Retina (tissue), 1 donor: ENCODE data around the gene PITPNC1.
"Not testable (repeated sequence)": the region's sequence is repeated elsewhere in the genome, so short reads cannot be mapped to it uniquely, and the experiment has no call there.

Experiments
- DNase-seq: peaks from one replicate; pipeline ENCODE4 v3.0.0-alpha.2; 2016

Gene PITPNC1

DNA sequence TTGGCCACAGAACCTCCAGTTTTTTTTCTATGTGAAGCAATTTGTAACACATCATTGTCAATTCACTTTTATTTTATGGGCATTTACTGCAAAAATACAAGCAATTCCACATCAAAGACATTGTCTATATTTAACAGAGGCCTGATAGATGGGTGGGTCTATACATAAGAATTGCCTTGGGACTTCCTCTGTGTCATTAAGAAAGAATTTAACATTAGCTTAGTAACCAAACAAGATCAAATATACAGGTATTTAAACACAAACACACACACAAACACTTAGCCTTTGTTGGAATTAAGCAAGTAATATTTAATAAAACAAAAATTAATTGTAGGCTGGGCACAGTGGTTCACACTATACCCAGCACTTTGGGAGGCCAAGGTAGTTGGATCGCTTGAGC lies 4.3 kb upstream of the PITPNC1 start:
- no peak for DNase-seq

DNA sequence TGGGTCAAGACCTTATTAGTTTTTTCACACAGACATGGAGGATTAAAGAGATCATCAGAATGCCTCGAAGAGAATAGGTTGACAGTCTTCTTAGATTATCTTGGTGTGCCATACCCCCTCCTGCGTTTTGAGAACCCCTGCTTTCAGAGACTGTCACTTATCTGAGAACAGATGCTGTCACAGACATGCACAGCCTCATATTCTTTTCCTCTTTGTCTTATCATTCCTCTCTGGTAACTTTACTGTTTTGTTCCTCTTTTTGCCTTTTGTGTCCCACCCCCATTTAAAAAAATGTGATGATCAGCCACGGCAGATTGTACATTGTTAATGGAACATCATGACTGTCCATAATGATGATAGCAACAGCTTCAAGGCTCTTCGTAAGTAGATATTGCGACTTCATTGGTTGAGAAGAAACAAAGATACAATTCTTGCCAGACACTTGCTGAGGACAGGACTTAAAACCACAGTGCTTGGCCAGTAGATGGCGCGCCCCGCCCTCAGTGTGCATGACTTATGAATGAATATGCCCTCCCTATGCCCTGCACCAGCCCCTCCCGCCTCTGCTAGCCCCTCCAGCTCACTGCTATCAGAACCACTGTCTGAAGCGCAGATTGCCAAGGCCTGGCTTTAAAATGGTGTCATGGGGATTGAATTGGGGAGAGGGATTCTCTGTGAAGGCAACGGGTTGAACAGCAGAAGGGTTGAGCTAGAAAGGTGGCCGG lies 2.6 kb upstream of the PITPNC1 start:
- DNase-seq = peak; percentile 81

DNA sequence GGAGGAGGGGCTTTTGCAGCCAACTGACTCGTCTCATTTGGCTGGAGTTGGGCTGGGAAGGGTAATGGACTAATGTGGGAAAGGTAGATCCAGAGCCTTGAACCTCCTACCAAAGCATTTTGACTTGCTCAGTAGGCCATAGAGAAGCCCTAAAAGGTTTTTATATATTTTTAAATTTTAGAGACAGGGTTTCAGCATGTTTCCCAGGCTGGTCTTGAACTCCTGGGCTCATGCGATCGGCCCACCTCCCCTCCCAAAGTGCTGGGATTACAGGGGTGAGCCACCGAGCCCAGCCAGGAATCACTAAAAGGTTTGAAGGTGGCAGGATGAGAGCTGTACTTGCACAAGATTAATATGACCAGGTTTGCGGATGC lies 2.0 kb upstream of the PITPNC1 start:
- no peak for DNase-seq

DNA sequence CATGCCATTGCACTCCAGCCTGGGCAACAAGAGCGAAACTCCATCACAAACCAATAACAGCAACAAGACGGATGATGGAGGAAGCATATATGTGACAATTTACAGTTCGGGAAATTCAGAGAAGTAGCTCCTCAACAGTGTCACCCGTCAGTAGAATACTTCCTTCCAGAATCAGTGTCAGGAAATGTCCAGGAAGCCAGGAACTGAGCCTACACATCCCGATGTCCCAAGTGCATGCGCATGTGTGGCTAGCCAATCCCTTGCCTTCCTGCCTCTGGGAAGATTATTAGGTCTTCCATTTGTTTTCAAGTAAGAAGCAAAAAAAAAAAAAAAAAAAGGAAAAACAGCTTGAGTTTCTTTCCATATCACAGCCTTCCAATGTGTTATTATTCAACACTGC lies 1.4 kb upstream of the PITPNC1 start:
- no peak for DNase-seq

DNA sequence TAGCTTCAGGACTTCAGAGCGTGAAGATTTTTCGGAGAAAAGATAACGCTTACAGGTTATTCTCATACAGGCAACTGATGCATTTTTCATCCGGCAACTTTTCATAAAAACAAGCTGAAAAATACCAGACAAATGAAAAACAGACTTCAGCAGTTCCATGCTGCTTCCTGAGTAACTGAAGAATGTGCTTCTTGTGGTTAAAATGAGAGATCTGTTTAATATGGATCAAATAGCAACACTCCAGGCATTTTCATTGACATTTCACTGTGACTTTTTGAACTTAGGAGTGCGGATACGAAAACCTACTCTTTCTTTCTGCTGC lies 705 bp upstream of the PITPNC1 start:
- no peak for DNase-seq

DNA sequence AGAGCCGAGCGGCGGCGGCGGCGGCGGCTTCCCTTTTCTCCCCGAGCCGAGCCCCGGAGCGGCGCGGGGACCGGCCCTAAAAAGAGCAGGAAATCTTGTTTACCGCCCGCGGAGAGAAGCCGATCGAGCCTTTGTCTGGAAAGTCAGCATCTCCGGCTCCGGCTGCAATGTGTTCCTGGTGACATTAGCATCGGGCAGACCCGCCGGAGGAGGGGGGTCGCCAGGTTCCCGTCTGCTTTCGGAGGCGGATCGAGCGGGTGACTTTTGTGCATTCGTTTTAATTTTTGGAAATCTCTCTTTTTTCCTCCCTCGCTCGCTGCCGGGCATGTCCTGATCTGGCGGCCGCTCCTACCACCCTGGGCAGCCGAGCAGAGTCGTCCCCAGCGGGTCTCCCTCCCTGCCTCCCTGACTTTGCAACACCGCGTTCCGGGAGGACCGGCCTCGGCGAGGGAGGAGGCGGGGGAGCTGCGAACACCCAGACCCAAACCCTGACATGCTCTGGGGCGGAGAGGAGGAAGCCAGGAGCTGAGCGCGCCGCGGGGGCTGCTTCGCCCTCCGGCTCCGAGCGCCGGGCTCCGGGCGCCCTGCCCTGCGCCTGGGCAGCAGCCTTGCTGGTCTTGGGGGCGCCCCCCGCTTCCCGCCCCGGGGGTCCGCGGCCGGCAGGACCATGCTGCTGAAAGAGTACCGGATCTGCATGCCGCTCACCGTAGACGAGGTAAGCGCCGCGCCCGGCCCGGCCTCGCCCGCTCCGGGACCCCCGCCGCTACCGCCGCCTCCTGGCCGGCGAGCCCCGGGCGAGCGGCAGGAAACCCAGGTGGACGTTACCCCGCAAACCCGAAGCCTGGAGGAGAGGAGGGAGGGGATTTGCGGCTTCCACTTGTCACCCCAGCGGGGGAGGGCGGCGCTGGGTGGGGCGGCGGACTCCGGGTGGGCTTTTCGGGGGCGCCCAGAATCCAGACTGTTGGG lies 690 bp downstream of the PITPNC1 start:
- peak; percentile 88 for DNase-seq

DNA sequence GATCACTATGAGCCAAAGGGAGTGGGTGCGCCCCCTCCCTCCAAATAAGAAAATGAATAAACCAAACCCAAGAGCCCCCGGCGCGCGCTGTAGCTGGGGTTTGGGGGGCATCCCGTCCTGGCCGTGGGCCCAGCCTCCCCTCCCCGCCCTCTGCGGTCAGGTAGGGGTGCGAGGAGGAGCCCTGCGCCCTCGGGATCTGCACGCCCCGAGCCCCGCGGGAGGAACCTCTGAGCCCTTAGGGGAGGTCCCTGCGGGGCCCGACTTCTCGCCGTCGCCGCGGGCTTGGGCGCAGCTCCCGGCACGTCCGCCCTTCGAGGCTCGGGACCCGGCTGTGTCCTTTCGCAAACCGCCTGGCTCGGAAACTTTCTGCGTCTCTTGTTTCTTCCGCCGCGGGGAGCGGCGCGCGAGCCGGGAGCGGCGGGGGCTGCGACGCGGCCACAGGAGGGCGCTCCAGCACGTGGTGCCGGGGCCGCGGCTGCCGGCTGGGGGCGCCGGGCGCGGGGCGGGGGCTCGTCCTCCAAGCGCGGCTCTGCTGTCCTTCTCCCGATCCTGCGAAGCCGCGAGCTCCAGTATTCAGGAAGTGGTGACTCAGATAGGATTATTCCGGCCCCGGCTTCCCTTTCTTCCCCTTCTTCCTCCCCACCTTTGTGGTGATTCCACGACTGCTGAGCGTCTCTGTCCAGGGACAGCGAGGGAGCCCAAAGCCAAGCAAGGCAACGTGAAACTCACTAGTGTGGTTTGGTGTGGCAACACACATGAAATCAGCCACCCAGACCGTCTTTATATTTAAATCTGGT lies 1.6 kb downstream of the PITPNC1 start:
- peak; percentile 90 for DNase-seq

DNA sequence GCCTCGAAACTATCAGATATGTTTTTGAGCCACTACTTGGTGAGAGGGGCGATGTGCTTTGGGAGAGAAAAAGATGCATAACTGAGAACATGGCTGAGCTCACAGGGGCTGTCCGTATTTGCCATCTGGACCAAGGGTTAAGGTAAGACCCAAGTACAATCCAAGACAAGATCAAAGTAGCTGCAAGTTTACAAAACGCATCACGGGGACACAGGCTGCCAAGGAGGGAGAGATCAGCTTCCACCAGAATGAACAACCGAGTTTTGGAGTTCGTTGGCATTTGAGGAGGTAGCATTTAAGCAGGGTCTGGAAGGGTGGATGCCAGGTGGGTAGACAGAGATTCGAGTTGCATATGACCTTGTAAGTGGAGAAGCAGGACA lies 2.2 kb downstream of the PITPNC1 start:
- DNase-seq = no peak

DNA sequence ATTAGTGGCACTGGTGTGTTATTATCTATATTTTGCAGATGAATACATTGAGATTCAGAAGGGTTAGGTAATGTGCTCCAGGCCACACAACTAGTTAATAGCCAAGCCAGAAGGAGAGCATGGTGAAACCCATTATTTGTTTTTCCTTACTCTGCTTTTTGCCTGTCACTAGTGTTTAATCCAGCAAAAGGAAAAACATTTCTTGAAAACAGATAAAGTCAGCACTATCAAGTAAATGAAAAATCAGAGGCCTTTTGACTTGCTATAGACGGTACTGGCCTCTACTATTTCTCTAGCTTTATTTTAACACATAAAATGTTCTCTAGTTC lies 4.8 kb downstream of the PITPNC1 start:
- no peak for DNase-seq

DNA sequence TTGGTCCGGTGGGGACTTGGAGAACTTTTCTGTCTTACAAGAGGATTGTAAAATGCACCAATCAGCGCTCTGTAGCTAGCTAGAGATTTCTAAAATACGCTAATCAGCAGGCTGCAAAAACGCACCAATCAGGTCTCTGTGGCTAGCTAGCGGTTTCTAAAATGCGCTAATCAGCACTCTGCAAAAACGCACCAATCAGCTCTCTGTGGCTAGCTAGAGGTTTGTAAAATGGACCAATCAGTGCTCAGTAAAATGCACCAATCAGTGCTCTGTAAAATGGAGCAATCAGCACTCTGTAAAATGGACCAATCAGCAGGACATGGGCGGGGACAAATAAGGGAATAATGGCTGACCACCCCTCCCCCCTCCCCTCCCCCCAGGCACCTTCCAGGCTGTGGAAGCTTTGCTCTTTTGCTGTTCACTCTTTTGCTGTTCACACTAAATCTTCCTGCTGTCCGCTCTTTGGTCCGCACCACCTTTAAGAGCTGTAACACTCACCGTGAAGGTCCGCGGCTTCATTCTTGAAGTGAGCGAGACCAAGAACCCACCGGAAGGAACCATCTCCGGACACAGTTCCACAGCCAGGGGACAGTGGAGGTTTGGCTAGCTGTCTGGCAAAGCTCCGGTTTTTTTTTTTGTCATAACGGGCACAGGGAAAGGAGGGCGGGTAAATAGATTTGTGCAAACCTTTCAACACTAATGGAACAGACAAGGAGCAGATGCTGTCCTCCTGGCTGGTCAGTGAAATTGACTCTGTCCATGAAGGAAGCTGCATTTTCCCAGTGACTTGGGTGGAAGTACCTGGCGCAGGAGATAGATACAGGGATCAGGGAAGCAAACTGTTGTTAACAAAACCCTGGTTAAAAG lies 8.3 kb downstream of the PITPNC1 start:
- no peak for DNase-seq

DNA sequence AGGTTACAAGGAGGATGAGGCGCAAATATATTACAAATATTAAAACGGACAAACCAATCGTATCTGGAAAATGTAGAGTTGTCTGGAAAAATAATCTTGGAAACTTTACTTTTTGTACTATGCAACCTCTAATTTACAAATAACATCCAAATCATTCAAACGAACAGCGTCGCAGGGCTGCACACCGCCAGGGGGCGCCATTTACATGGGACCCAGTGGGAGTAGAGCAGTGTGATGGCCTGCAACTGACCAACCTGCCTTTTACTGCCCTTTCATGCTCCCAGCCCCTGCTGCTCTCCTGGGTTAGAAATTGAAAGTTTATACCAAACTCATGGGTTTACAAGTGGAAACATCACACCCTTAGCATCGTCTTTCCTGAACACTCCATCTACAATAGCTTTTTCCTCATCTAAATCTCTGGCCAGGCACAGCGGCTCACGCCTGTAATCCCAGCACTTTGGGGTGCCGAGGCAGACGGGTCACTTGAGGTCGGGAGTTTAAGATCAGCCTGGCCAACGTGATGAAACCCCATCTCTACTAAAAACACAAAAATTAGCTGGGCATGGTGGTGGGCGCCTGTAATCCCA lies 10.0 kb downstream of the PITPNC1 start:
- DNase-seq = peak; percentile 59

DNA sequence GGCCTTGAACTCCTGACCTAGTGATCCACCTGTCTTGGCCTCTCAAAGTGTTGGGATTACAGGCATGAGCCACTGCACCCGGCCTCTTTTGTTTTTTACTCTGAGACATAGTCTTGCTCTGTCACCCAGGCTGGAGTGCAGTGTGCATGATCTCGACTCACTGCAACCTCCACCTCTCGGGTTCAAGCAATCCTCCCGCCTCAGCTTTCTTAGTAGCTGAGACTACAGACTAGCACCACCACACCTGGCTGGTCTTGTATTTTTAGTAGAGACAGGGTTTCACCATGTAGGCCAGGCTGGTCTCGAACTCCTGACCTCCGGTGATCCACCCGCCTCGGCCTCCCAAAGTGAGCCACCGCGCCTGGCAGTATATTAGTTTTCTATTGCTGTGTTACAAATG lies 11.5 kb downstream of the PITPNC1 start:
- not testable (repeated sequence) for DNase-seq

DNA sequence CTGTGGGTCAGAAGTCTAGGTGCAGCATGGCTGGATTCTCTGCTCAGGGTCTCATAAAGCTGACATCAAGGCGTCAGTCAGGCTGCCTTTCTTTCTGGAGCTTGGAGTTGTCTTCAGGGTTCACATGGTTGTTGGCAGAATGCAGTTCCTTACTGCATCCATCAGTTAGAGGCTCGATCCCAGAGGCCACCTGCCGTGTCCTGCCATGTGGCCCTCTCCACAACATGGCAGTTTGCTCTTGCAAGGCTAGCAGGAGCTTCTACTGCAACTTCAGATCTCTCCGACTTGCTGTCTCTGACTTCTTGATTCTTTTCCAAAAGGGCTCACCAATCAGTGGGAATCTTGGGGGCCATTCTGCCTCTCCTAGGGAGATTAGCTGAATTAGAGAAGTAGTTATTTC lies 11.9 kb downstream of the PITPNC1 start:
- no peak for DNase-seq

DNA sequence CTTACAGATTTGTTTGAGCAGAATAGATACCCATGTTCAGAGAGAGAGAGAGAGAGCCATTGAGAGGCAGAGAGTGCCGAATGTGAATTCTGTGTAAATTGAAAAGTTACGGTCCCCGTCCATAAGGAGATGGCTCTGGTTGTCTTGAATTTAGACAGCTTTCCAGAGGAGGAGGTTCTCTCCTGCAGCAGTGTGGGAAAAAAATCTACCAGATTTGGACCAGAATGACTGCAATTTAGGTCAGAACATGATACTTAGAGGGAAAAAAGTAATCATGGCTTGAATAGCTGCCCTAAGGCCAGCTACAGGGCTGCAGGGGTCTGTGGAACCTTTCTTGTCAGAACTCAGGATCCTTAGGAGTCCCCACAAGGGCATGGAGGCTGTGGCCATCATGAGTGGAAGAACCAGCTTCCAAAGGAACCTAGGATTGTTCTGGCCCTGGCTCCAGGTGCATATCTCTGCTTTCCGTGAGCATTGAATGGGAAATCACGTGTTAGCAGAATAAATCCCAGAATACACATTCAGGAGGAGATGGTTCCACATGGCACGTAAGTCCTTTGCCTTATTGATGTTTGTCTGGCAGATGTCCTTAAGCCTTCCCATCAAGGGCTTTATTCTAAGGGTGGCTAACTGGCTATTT lies 13.0 kb downstream of the PITPNC1 start:
- DNase-seq = no peak

DNA sequence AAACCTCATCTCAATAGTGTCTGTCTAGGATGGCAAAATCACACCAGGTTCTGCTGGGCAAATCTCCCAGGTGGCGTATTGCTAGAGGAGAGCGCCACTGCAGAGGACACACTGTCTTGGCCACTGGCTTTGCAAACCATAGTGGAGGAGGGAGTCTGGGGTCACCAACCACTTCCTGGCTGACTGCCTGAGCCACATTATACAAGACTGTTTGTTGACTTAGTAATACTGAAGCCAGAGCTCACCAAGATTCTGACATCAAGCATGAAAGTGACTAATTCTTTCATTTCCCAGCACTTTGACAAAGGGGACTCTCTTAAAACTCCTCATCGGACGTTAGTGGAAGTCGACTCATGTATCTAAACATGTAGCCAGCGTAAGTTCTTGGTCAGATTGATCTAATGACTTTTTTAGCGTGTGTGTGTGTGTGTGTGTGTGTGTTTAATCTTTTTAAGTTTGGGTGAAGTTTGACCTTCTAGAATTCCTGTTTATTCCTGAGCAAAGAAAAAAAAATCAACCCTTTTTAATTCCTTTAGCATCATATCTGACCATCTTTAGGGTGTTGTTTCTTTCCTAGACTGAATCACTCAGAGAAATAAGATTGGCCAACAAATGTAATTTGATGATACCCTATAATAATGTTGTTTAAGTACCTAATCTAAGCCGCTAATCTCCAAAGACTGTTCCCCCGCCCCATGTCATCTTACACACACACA lies 13.7 kb downstream of the PITPNC1 start:
- no peak for DNase-seq

DNA sequence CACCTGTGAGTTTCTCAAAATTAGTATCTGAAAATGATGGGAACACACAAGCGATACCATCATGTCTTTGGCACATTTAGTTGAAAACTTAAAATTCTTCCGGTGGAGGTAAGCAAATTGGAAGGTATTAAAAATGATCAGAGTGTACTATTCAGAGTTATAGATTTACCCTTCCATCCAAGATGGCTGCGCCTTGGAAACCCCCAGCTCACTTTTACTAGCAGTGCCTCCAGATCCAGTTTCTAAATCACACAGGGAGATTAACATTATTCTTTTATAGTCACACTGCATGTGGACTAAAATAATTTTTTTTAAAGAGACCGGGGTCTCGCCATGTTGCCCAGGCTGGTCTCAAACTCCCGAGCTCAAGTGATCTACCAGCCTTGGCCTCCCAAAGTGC lies 15.0 kb downstream of the PITPNC1 start:
- no peak for DNase-seq

DNA sequence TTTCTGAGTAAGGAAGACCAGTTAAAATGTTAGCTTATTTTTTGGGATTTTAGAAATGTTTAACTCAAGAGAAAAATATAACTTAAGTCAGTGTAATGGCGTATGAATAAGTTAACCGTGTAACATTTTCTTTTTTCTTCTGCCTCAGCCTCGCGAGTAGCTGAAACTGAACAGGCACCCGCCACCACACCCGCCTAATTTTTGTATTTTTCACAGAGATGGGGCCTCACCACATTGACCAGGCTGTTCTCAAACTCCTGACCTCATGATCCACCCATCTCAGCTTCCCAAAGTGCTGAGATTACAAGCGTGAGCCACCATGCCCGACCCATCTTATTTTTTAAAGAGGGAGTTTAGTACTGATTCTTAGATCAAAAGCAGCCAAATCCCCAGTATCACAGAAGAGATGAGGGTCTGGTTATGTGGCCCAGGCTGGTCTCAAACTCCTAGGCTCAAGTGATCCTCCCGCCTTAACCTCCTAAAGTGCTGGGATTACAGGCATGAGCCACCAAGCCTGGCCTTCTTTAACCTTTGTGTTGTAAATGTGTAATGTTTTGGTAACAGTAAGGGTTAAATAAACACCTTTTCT lies 16.8 kb downstream of the PITPNC1 start:
- DNase-seq = no peak

DNA sequence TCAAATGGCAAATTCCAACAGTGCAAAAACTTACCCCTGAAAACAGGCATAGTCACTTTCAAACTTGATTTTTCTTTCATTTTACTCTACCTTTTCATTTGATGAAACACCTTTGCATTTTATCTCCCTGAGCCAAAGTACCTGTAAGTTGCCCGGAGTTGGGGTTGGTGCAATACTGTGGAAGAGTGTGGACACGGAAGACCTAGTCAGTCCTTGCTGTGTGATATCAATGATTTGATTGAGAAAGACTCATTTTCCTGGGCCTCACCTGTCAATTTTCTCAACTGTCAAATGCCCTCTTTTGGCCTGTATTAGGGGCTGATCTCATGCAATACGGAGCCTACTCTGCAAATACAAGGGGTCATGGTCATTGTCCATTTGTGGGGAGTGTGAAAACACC lies 22.6 kb downstream of the PITPNC1 start:
- DNase-seq = no peak

DNA sequence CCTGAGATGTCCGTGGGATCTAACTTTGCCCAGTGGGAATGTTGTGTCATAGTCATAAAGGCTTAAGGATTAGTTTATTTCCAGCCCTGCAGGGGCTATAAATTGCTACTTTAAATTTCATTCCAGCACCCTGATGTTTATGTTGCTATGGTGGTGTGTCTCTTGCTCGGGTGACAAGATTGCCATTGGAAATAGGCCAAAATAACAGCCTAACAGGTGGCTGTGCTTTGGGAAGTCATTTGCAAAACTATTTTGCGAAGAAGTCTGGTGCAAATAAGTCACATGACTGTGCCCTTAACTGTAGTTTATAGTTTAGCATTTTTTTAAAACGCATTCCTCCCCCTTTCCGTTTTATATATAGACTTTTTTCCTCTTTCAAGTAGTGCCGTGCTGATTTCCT lies 23.1 kb downstream of the PITPNC1 start:
- no peak for DNase-seq

DNA sequence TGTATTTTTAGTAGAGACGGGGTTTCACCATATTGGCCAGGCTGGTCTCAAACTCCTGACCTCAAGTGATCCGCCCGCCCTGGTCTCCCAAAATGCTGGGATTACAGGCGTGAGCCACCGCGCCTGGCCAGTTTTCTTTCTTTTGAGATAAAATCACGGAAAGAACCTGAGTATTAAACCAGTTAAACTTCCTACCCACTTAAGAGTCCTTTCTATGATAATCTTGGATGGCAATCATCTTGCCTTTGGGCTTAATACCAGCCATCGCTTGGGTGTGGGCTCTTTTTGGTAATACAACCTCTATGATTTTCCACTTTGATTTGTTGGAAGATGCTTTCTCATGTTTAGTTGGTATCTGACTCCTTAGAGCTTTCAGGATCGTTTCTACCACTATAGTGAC lies 24.0 kb downstream of the PITPNC1 start:
- no peak for DNase-seq
